Measurements from ENCODE around the gene VPS39.

VPS39 gene

GRCh38 chr15:42207674-42208579, at the start of gene VPS39 (continued):
- TF ChIP-seq, protein P1, sequence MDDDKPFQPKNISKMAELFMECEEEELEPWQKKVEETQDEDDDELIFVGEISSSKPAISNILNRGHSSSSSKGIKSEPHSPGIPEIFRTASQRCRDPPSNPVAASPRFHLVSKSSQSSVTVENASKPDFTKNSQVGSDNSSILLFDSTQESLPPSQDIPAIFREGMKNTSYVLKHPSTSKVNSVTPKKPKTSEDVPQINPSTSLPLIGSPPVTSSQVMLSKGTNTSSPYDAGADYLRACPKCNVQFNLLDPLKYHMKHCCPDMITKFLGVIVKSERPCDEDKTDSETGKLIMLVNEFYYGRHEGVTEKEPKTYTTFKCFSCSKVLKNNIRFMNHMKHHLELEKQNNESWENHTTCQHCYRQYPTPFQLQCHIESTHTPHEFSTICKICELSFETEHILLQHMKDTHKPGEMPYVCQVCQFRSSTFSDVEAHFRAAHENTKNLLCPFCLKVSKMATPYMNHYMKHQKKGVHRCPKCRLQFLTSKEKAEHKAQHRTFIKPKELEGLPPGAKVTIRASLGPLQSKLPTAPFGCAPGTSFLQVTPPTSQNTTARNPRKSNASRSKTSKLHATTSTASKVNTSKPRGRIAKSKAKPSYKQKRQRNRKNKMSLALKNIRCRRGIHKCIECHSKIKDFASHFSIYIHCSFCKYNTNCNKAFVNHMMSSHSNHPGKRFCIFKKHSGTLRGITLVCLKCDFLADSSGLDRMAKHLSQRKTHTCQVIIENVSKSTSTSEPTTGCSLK (tag by site-specific recombination; IDR thresholded peaks at IDR 0.05) = no peak
- 0 out of 2 replicates have a peak, but pooled peaks have one; percentile 45 for TF ChIP-seq ZNF600 (tag by site-specific recombination; IDR thresholded peaks at IDR 0.05)
- TF ChIP-seq ZNF10 (tag by site-specific recombination; IDR thresholded peaks at IDR 0.05) = no peak
- TF ChIP-seq ZNF48 (tag by site-specific recombination; IDR thresholded peaks at IDR 0.05) = no peak
- TF ChIP-seq, protein P2, sequence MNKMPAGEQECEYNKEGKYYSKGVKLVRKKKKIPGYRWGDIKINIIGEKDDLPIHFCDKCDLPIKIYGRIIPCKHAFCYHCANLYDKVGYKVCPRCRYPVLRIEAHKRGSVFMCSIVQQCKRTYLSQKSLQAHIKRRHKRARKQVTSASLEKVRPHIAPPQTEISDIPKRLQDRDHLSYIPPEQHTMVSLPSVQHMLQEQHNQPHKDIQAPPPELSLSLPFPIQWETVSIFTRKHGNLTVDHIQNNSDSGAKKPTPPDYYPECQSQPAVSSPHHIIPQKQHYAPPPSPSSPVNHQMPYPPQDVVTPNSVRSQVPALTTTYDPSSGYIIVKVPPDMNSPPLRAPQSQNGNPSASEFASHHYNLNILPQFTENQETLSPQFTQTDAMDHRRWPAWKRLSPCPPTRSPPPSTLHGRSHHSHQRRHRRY (tag by site-specific recombination; IDR thresholded peaks at IDR 0.05) = no peak
- no peak for TF ChIP-seq PBX3 (CRISPR knock-in tag; IDR thresholded peaks at IDR 0.05)
- peak; percentile 60 for TF ChIP-seq ZNF335 (tag by site-specific recombination; conservative IDR thresholded peaks at IDR 0.05)
- TF ChIP-seq ZNF223 (tag by site-specific recombination; IDR thresholded peaks at IDR 0.05) = no peak
- TF ChIP-seq, protein P3, sequence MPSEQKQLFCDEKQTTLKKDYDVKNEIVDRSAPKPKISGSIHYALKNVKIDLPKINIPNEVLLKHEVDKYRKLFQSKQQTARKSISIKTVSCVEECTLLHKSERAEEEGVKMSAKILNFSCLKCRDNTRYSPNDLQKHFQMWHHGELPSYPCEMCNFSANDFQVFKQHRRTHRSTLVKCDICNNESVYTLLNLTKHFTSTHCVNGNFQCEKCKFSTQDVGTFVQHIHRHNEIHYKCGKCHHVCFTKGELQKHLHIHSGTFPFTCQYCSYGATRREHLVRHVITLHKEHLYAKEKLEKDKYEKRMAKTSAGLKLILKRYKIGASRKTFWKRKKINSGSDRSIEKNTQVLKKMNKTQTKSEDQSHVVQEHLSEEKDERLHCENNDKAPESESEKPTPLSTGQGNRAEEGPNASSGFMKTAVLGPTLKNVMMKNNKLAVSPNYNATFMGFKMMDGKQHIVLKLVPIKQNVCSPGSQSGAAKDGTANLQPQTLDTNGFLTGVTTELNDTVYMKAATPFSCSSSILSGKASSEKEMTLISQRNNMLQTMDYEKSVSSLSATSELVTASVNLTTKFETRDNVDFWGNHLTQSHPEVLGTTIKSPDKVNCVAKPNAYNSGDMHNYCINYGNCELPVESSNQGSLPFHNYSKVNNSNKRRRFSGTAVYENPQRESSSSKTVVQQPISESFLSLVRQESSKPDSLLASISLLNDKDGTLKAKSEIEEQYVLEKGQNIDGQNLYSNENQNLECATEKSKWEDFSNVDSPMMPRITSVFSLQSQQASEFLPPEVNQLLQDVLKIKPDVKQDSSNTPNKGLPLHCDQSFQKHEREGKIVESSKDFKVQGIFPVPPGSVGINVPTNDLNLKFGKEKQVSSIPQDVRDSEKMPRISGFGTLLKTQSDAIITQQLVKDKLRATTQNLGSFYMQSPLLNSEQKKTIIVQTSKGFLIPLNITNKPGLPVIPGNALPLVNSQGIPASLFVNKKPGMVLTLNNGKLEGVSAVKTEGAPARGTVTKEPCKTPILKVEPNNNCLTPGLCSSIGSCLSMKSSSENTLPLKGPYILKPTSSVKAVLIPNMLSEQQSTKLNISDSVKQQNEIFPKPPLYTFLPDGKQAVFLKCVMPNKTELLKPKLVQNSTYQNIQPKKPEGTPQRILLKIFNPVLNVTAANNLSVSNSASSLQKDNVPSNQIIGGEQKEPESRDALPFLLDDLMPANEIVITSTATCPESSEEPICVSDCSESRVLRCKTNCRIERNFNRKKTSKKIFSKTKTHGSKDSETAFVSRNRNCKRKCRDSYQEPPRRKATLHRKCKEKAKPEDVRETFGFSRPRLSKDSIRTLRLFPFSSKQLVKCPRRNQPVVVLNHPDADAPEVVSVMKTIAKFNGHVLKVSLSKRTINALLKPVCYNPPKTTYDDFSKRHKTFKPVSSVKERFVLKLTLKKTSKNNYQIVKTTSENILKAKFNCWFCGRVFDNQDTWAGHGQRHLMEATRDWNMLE (tag by site-specific recombination; conservative IDR thresholded peaks at IDR 0.05; ENCODE audit: low read depth) = peak; percentile 91
- no peak for TF ChIP-seq ZNF701 (tag by site-specific recombination; IDR thresholded peaks at IDR 0.05)
- TF ChIP-seq SETDB1 (IDR thresholded peaks at IDR 0.05; ENCODE audit: insufficient read length, low read length) = no peak
- no peak for TF ChIP-seq PRDM1 (tag by site-specific recombination; IDR thresholded peaks at IDR 0.05)
- TF ChIP-seq ZBTB1 (tag by site-specific recombination; IDR thresholded peaks at IDR 0.05) = no peak
- TF ChIP-seq ZNF274 (IDR thresholded peaks at IDR 0.05; ENCODE audit: low read length) = no peak
- TF ChIP-seq ZNF274 (tag by site-specific recombination; IDR thresholded peaks at IDR 0.05; ENCODE audit: borderline replicate concordance) = no peak
- TF ChIP-seq, protein P4, sequence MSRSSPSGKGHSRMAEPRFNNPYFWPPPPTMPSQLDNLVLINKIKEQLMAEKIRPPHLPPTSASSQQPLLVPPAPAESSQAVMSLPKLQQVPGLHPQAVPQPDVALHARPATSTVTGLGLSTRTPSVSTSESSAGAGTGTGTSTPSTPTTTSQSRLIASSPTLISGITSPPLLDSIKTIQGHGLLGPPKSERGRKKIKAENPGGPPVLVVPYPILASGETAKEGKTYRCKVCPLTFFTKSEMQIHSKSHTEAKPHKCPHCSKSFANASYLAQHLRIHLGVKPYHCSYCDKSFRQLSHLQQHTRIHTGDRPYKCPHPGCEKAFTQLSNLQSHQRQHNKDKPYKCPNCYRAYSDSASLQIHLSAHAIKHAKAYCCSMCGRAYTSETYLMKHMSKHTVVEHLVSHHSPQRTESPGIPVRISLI (tag by site-specific recombination; IDR thresholded peaks at IDR 0.05) = no peak
- peak; percentile 31; the same call in 1 of the 2 replicates for TF ChIP-seq ZNF629 (tag by site-specific recombination; IDR thresholded peaks at IDR 0.05)
- TF ChIP-seq ZBTB11 (tag by site-specific recombination; conservative IDR thresholded peaks at IDR 0.05; ENCODE audit: low read depth) = peak; percentile 82
- no peak for TF ChIP-seq PRDM6 (tag by site-specific recombination; IDR thresholded peaks at IDR 0.05)
- no peak for TF ChIP-seq ZNF133 (tag by site-specific recombination; IDR thresholded peaks at IDR 0.05)
- TF ChIP-seq ZNF174 (tag by site-specific recombination; IDR thresholded peaks at IDR 0.05) = no peak
- TF ChIP-seq ZNF202 (tag by site-specific recombination; IDR thresholded peaks at IDR 0.05; ENCODE audit: borderline replicate concordance) = no peak
- TF ChIP-seq EGR2 (tag by site-specific recombination; IDR thresholded peaks at IDR 0.05; ENCODE audit: low read depth) = no peak
